ENCODE results near the gene PPFIA1. TPM values are rescaled to one million over a fixed set of nuclear protein-coding genes. Genes with fewer than 3 reads are reported as not detected.

PPFIA1 gene
- total and polyA plus RNA-seq, 2 of the 8 experiments (the other 6 are each of a cell fraction or from before 2014, with no cell fraction given): 44.3 to 73.5 TPM

DNA sequence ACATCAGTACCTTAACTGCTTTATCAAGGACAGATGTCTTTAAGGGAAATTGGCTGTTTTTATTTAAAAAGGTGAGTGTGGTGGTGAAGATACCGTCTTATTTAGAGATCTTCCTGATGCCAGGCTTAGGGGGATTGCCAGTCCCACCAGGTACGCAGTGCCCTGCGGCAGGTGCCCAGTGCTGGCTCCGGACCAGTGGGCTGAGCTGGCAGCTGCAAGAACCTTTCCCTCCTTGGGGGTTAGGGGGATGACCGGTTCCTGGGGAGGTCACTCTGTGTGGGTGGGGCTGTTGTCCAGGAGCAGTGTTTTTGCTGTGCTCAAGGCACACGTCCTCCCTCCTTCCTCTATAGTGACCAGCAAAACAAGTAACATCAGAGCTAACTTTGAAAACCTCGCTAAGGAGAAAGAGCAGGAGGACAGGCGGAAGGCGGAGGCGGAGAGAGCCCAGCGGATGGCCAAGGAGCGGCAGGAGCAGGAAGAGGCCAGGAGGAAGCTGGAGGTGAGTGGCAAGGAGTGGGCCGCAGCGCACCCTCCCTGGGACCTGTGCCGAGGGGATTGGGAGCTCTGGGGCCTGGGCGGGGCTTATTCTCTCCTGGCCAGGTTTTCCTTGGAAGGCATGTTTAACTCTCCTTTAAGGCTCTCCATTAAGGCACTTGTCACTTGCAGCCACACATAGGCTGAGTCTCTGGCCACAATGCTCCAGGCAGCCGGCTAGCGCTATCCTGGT lies 158.4 kb downstream of the PPFIA1 start:
- Histone ChIP-seq H2BK15ac (ENCODE audit: low read length) (no peak overlapping the region), H3K4me2 (ENCODE audit: insufficient read depth in 1 of 2, low read depth in 2 of 2, low read length in 2 of 2) (no peak overlapping the region), H2BK20ac (ENCODE audit: low read length) (no peak overlapping the region), H2AFZ (ENCODE audit: low read length) (no peak overlapping the region), H3K23me2 (ENCODE audit: low read depth, low read length) (no peaks in the 10 kb centered on the region), H3K23ac (ENCODE audit: insufficient read length) (no peak overlapping the region), H3K27ac (ENCODE audit: low read depth, low read length) (no peak overlapping the region; the same call in 1 of the 2 replicates), H4K5ac (ENCODE audit: insufficient read length, low read depth, low read length) (no peak overlapping the region), H2BK120ac (replicated peaks; ENCODE audit: low read depth, low read length) (no peak overlapping the region), H4K20me1 (replicated peaks in 1 of 2; ENCODE audit: control insufficient read depth in 1 of 2, insufficient read depth in 2 of 2, low read length in 2 of 2) (peaks cover 15 to 38% of the 10 kb centered on the region in 2 experiments), H3K18ac (ENCODE audit: extremely low read depth, low read length) (no peak overlapping the region; the same call in 1 of the 2 replicates), H3K4me3 (ENCODE audit: extremely low read depth in 1 of 4, insufficient read depth in 2 of 4, low read depth in 3 of 4, low read length in 4 of 4) (no peak overlapping the region), H3K79me2 (ENCODE audit: control insufficient read depth in 1 of 2, insufficient read depth in 2 of 2, low read length in 2 of 2) (no peaks in the 10 kb centered on the region; a peak in 1 of 4 replicates), H3K36me3 (ENCODE audit: control insufficient read depth in 2 of 4, insufficient read depth in 4 of 4, low read length in 3 of 4) (peaks cover 16 to 77% (median 69%) of the 10 kb centered on the region in 4 experiments), H3K79me1 (ENCODE audit: low read depth, low read length) (no peaks in the 10 kb centered on the region; the same call in none of the 2 replicates), H2BK12ac (ENCODE audit: low read depth, low read length) (no peak overlapping the region), H3K56ac (replicated peaks; ENCODE audit: insufficient read length, low read depth, low read length) (no peak overlapping the region), H3K27me3 (replicated peaks in 1 of 4; ENCODE audit: control insufficient read depth in 3 of 4, extremely low read depth in 1 of 4, insufficient read depth in 3 of 4, low read length in 3 of 4) (no peaks in the 10 kb centered on the region), H3K9me3 (ENCODE audit: insufficient read depth in 2 of 2, low read depth in 1 of 2, low read length in 1 of 2) (no peaks in the 10 kb centered on the region), H3K14ac (ENCODE audit: insufficient read length) (no peak overlapping the region), H4K91ac (replicated peaks; ENCODE audit: insufficient read length, low read length) (no peak overlapping the region), H3K9ac (replicated peaks in 1 of 4; ENCODE audit: extremely low read depth in 1 of 4, low read depth in 3 of 4, low read length in 3 of 4) (no peak overlapping the region), H3K4me1 (replicated peaks in 1 of 4; ENCODE audit: control insufficient read depth in 3 of 4, insufficient read depth in 4 of 4, low read length in 3 of 4) (peaks cover 0 to 9% (median 3%) of the 10 kb centered on the region in 4 experiments; a peak in 3 of 7 replicates), H4K8ac (ENCODE audit: extremely low read depth, insufficient read depth, low read length) (no peak overlapping the region; the same call in 1 of the 2 replicates), H2BK5ac (ENCODE audit: low read depth, low read length) (no peak overlapping the region; the same call in 1 of the 2 replicates), H2AK5ac (ENCODE audit: low read depth, low read length) (no peak overlapping the region), H3K4ac (replicated peaks; ENCODE audit: insufficient read length, low read depth, low read length) (no peak overlapping the region)
- 90% methylated on average over 17 of the region's 18 CpGs; no CpG with 5 or more reads in 1 of the 2 experiments for WGBS, 2 experiments (ENCODE audit: extremely low coverage in 1 of 2, insufficient coverage in 1 of 2, insufficient read length in 1 of 2, insufficient replicate concordance in 2 of 2, low coverage in 1 of 2, low lambda C conversion rate in 2 of 2, missing lambda C conversion rate in 1 of 2)
- no peak for FAIRE-seq
- TF ChIP-seq BCL11A (IDR thresholded peaks at IDR 0.05; ENCODE audit: low read depth in 2 of 2, low read length in 2 of 2) (no peak), RFX5 (IDR thresholded peaks at IDR 0.05; ENCODE audit: borderline replicate concordance, low read depth, low read length) (no peak)
- no peak for DNase-seq (ENCODE audit: low read depth in 1 of 2, low spot score in 2 of 2)
- CTCF ChIA-PET (ENCODE audit: partially characterized antibody): interaction anchor here (0.5 to 1.3 kb wide), 3 partner anchors 21 to 49 kb away, joined by 3 read pairs; no protein-coding TSS in a partner anchor
- POLR2A ChIA-PET (ENCODE audit: partially characterized antibody): interaction anchor here (0.8 to 1.0 kb wide), 2 partner anchors 14 to 15 kb away, joined by 3 to 4 read pairs; no protein-coding TSS in a partner anchor

Measured in H1 (cell line).